ENCODE measurements around the gene BCOR. TPM values are rescaled to one million over a fixed set of nuclear protein-coding genes. Genes with fewer than 3 reads are reported as not detected.

Gene BCOR
- total and polyA plus RNA-seq, 2 experiments from 2014 or later, result 9.1 to 17.6 TPM

DNA sequence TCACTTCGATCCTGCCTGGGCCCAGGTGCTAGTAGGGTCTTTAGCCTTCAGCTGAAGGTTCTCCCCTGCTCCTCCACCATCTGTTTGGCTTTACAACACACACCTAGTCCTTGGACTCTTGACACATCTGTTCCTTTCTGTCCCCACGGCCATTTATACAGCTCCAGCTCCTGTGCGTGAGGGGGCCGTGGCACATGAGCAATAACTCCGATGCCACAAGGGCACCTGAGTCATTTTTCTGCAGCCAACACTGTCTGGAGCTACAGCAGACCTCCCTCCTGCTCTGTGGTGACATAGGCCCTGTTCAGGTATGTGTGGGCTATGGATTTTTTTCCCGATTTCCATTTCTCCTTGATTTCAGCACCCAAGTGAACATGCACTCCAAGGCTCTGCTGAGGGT lies 44.7 kb upstream of the BCOR start:
- Histone ChIP-seq H3F3A (ENCODE audit: insufficient read depth) (no peaks in the 10 kb centered on the region), H3K4me3 (no peak overlapping the region), H3K9me3 (ENCODE audit: low read depth) (no peaks in the 10 kb centered on the region), H3K9ac (no peak overlapping the region), H3K27me3 (replicated peaks; ENCODE audit: insufficient read depth) (no peaks in the 10 kb centered on the region), H3K79me2 (ENCODE audit: insufficient read depth) (no peaks in the 10 kb centered on the region), H3K27ac (no peak overlapping the region), H3K9me2 (ENCODE audit: insufficient read depth) (no peaks in the 10 kb centered on the region), H3K4me2 (ENCODE audit: unreplicated experiment) (no peak overlapping the region), H2AFZ (no peak overlapping the region), H3K4me1 (ENCODE audit: insufficient read depth) (peaks cover 4% of the 10 kb centered on the region; the same call in 1 of the 2 replicates), H3K36me3 (ENCODE audit: low read depth) (no peaks in the 10 kb centered on the region), H4K20me1 (ENCODE audit: insufficient read depth) (no peaks in the 10 kb centered on the region)
- WGBS, 2 experiments (ENCODE audit: low coverage in 1 of 2, low lambda C conversion rate in 2 of 2, missing lambda C conversion rate in 2 of 2), result 97% methylated on average over 6 of the region's 6 CpGs
- in situ Hi-C loops (cut with MboI), result no loop called here
- DNase-seq, result no peak
- TF ChIP-seq EZH2phosphoT487 (IDR thresholded peaks at IDR 0.05; ENCODE audit: insufficient read depth, low read depth) (no peak), EZH2 (IDR thresholded peaks at IDR 0.05; ENCODE audit: insufficient read depth, poor library complexity, severe bottlenecking) (no peak)

DNA sequence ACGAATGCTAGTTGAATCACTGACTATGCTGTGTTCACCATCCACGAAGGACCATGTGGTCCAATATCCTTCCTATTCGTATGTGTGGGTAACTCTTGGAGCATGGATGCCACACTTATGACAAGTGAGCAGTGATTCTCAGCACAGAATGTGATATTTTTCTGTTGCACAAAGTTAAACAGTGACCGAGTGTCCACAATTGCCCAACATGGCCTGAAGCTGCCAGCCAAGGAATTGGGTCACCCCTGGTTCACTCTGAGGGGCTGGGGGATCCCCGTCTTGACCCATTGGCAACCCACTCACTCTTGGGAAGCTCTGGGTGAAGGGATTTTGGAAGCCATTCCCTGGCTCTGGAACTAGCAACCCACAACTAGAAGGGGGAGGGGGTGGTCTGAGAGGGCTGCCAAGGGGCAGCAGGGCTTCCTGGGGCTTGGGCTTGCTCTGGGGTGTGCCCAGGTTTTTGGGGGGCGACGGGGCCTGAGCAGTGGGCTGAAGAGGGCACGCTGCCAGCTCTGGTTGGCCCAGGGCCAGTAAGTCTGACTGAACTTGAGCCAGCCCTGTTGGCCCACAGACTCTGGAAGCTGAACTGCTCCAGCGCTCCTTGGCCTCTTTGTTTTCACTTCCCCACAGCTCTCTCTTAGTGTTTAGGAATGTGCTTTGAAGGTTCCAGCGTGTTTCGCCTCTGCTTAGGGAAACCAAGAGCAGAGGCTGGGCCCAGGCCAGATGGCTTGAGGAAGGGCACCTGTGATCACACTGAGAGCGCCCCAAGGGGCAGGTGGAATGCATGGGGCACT lies 43.1 kb upstream of the BCOR start:
- TF ChIP-seq EZH2phosphoT487 (IDR thresholded peaks at IDR 0.05; ENCODE audit: insufficient read depth, low read depth), result no peak
- no peak for TF ChIP-seq EZH2 (IDR thresholded peaks at IDR 0.05; ENCODE audit: insufficient read depth, poor library complexity, severe bottlenecking)
- H3K4me2 ChIP-seq (ENCODE audit: unreplicated experiment), result peak overlapping the region; percentile 20
- in situ Hi-C loops (cut with MboI), result no loop called here
- peak overlapping the region; percentile 39 for H3K27ac ChIP-seq
- no peaks in the 10 kb centered on the region for H3F3A ChIP-seq (ENCODE audit: insufficient read depth)
- 18 to 24% methylated on average over 8 to 12 of the region's 12 CpGs for WGBS, 2 experiments (ENCODE audit: low coverage in 1 of 2, low lambda C conversion rate in 2 of 2, missing lambda C conversion rate in 2 of 2)
- no peaks in the 10 kb centered on the region for H3K9me3 ChIP-seq (ENCODE audit: low read depth)
- peaks cover 4% of the 10 kb centered on the region; the same call in 1 of the 2 replicates for H3K4me1 ChIP-seq (ENCODE audit: insufficient read depth)
- H2AFZ ChIP-seq, result no peak overlapping the region
- H3K79me2 ChIP-seq (ENCODE audit: insufficient read depth), result no peaks in the 10 kb centered on the region
- H3K36me3 ChIP-seq (ENCODE audit: low read depth), result no peaks in the 10 kb centered on the region
- H4K20me1 ChIP-seq (ENCODE audit: insufficient read depth), result no peaks in the 10 kb centered on the region
- DNase-seq, result peak; percentile 62
- H3K4me3 ChIP-seq, result no peak overlapping the region
- H3K27me3 ChIP-seq (replicated peaks; ENCODE audit: insufficient read depth), result no peaks in the 10 kb centered on the region
- no peaks in the 10 kb centered on the region for H3K9me2 ChIP-seq (ENCODE audit: insufficient read depth)
- no peak overlapping the region for H3K9ac ChIP-seq

DNA sequence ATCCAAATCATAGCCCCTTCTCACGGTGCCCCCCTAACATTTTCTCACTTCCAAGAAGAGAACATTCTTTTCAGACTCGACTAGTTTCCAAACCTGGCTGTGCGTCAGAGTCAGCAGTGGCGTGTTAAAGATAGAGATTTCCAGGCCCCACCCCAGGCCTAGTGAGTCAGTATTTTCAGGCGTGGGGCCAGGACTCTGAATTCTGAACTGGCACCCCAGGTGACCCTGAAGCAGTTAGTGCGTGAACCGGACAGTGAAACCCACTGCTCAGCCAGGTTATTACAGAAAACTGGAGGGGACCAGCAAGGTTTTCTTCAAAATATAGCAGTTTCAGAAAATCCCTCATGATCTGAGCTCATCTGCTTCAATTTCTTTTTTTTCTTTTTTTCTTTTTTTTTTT lies 35.0 kb upstream of the BCOR start:
- Histone ChIP-seq H3K27me3 (replicated peaks; ENCODE audit: insufficient read depth) (no peaks in the 10 kb centered on the region), H3K4me2 (ENCODE audit: unreplicated experiment) (peak overlapping the region; percentile 61)
- WGBS, 2 experiments (ENCODE audit: low coverage in 1 of 2, low lambda C conversion rate in 2 of 2, missing lambda C conversion rate in 2 of 2), result 5 to 6% methylated on average over 7 of the region's 7 CpGs

DNA sequence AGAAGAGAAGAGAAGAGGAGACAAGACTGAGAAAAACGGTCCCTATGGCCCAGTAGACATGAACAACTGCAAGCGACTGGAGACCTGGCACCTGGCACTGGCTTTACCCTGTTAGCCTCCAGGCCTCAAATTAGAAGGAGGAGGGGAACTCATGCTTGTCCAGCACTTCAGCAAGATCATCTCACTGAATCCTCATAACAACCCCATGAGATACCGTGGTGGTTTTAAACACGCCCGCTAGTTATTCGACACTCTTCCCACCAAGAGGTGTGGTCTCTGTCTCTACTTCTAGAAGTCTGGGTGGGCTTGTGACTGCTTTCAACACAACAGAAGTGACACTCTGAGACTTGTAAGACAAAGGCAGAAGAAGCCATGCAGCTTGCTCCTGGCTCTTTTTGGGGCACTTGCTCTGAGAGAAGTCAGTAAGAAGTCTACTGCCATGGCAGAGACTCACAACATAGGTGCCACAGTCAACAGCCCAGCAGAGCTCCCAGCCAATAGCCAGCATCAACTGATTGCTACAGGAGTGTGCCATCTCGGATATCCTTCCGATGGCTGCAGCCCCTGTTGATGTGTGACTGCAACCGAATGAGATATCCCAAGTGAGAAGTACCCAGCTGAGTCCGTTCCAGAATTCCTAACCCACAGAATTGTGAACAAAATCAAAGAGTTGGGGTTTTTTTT lies 34.0 kb upstream of the BCOR start:
- Histone ChIP-seq H2AFZ (no peak overlapping the region), H3K36me3 (ENCODE audit: low read depth) (no peaks in the 10 kb centered on the region), H3K9me3 (ENCODE audit: low read depth) (no peaks in the 10 kb centered on the region), H3K79me2 (ENCODE audit: insufficient read depth) (no peaks in the 10 kb centered on the region), H3K27me3 (replicated peaks; ENCODE audit: insufficient read depth) (no peaks in the 10 kb centered on the region), H3F3A (ENCODE audit: insufficient read depth) (no peaks in the 10 kb centered on the region), H3K4me1 (ENCODE audit: insufficient read depth) (peaks cover 16% of the 10 kb centered on the region; the same call in 1 of the 2 replicates), H4K20me1 (ENCODE audit: insufficient read depth) (no peaks in the 10 kb centered on the region), H3K9me2 (ENCODE audit: insufficient read depth) (no peaks in the 10 kb centered on the region), H3K4me2 (ENCODE audit: unreplicated experiment) (peak overlapping the region; percentile 61), H3K27ac (peak overlapping the region; percentile 96), H3K9ac (peak overlapping the region; percentile 81), H3K4me3 (no peak overlapping the region)
- in situ Hi-C loops (cut with MboI), result no loop called here
- TF ChIP-seq EZH2 (IDR thresholded peaks at IDR 0.05; ENCODE audit: insufficient read depth, poor library complexity, severe bottlenecking) (no peak), EZH2phosphoT487 (IDR thresholded peaks at IDR 0.05; ENCODE audit: insufficient read depth, low read depth) (no peak)
- DNase-seq, result no peak
- WGBS, 2 experiments (ENCODE audit: low coverage in 1 of 2, low lambda C conversion rate in 2 of 2, missing lambda C conversion rate in 2 of 2), result 96% methylated on average over 9 to 10 of the region's 10 CpGs

More for the DNA sequence above, 35.0 kb upstream of the BCOR start:
- H3K27ac ChIP-seq, result peak overlapping the region; percentile 96
- DNase-seq, result peak; percentile 89
- no peaks in the 10 kb centered on the region for H3K79me2 ChIP-seq (ENCODE audit: insufficient read depth)
- H3F3A ChIP-seq (ENCODE audit: insufficient read depth), result no peaks in the 10 kb centered on the region
- no peaks in the 10 kb centered on the region for H3K9me3 ChIP-seq (ENCODE audit: low read depth)
- H4K20me1 ChIP-seq (ENCODE audit: insufficient read depth), result no peaks in the 10 kb centered on the region
- no peak for TF ChIP-seq EZH2phosphoT487 (IDR thresholded peaks at IDR 0.05; ENCODE audit: insufficient read depth, low read depth)
- TF ChIP-seq EZH2 (IDR thresholded peaks at IDR 0.05; ENCODE audit: insufficient read depth, poor library complexity, severe bottlenecking), result no peak
- peak overlapping the region; percentile 24; the same call in 1 of the 2 replicates for H2AFZ ChIP-seq
- 0 out of 2 replicates have a peak overlapping the region, but pooled peaks have one; percentile 32 for H3K4me3 ChIP-seq
- no peaks in the 10 kb centered on the region for H3K9me2 ChIP-seq (ENCODE audit: insufficient read depth)
- peaks cover 16% of the 10 kb centered on the region; the same call in 1 of the 2 replicates for H3K4me1 ChIP-seq (ENCODE audit: insufficient read depth)
- no peaks in the 10 kb centered on the region for H3K36me3 ChIP-seq (ENCODE audit: low read depth)
- H3K9ac ChIP-seq, result peak overlapping the region; percentile 81
- in situ Hi-C loops (cut with MboI), result no loop called here

Measured in GM23248 (cell line).